ENCODE results near the gene POLL.
A peak's percentile ranks its signal among the peaks of the same experiment; 100 is the strongest.
"Not testable (repeated sequence)": the region's sequence is repeated elsewhere in the genome, so short reads cannot be mapped to it uniquely, and the experiment has no call there.

The POLL gene

GRCh38 chr10:101587725-101588653 lies at the start of gene POLL, which contains the start of gene DPCD:
TSS of gene POLL (minus strand) at chr10:101588257. CDS start at chr10:101587360, 897 bp downstream.
TSS of gene DPCD (plus strand) at chr10:101588321. CDS start at chr10:101588337, 16 bp downstream.
- peak; percentile 91 for DNase-seq (ENCODE audit: low read depth)

GRCh38 chr10:101633510-101633909 lies 45.5 kb upstream of the POLL start:
- not testable (repeated sequence) for DNase-seq (ENCODE audit: low read depth)

GRCh38 chr10:101631821-101632475 lies 43.9 kb upstream of the POLL start:
- DNase-seq (ENCODE audit: low read depth): peak; percentile 79

- DNase-seq (ENCODE audit: low read depth): no peak
Observed at GRCh38 chr10:101630633-101630920, 42.5 kb upstream of the POLL start.

- DNase-seq (ENCODE audit: low read depth): no peak
Observed at GRCh38 chr10:101629837-101630632, 42.0 kb upstream of the POLL start.

DNA sequence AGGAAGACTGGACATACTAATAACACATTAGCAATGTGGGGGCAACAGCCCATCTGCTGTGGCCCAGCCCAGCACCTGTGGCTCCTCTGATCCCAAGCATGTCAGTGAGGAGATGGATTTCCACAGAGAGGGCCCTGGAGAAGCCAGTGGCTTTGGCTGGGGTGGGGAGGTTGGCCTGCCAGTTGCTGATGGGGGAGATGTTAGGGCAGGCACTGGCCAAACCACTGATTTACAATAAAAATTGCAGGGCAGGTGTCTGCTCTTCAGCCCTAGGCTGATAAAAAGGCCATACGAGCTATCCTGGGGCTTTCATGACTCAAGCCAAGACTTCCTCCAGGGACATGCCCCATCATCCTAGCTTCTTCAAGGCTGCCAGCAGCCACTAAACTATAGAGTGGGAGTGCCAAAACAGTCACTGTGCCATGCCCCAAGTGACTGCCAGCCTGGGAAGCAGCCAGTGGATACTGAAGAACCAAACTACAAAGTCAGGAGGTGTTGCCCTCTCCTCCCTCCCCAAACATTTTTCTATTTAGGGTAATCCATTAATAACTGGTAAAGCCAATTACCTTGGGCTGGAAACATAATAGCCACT lies 37.9 kb upstream of the POLL start:
- DNase-seq (ENCODE audit: low read depth): no peak

GRCh38 chr10:101624526-101625102 lies 36.6 kb upstream of the POLL start:
- no peak for DNase-seq (ENCODE audit: low read depth)

DNA sequence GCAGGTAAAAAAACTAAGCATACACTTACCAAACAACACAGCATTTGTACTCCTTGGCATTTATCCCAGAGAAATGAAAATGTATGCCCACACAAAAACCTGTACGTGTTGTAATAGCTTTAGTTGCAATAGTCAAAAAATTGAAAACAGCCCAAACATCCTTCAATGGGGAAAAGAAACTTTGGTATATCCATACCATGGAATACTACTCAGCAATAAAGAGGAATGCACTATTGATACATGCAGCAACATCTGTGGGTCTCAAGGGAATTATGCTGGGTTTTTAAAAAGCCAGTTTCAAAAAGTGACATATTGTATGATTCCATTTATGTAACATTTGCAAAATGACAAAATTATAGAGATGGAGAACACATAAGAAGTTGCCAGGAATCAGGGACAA lies 35.5 kb upstream of the POLL start:
- DNase-seq (ENCODE audit: low read depth): no peak

GRCh38 chr10:101619983-101620382 lies 31.9 kb upstream of the POLL start:
- no peak for DNase-seq (ENCODE audit: low read depth)

GRCh38 chr10:101618871-101619270 lies 30.8 kb upstream of the POLL start:
- DNase-seq (ENCODE audit: low read depth): no peak

DNA sequence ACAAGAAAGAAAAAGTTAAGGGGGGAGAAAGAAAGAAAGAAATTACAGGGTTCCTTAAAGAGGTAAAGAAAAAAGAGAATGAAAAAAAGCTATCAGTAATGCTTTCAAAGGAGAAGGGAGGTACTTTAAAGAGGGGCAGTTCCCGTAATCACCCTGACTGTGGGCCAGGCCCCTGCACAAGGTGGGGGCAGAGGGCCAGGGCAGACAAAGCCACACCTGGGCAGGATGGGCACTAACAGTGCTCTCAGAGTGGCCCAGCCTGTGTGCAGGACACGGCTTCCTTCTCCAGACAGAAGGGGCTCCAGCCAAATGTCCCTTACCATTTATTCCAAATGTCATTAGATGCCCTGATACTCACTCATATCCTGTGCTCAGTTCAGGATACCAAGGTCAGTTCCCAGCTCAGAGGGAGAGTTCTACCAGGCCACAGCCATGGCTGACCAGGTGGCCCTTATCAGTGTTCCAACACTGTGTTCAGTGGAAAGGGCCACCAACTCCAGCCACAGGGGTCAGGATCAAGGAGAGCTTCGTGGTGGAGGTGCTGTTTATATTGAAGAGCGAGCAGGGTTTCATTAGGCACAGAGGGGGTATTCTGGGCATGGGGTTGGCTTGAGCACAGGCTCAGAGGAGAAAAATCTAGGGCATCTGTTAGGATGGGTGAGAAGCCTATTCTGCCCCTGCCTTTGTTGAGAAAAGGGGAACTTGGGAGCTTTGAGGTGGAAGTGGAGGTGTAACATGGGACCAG lies 29.9 kb upstream of the POLL start:
- no peak for DNase-seq (ENCODE audit: low read depth)

- DNase-seq (ENCODE audit: low read depth): no peak
Observed at GRCh38 chr10:101617102-101617823, 29.2 kb upstream of the POLL start.

GRCh38 chr10:101616415-101617101 lies 28.5 kb upstream of the POLL start:
- no peak for DNase-seq (ENCODE audit: low read depth)

DNA sequence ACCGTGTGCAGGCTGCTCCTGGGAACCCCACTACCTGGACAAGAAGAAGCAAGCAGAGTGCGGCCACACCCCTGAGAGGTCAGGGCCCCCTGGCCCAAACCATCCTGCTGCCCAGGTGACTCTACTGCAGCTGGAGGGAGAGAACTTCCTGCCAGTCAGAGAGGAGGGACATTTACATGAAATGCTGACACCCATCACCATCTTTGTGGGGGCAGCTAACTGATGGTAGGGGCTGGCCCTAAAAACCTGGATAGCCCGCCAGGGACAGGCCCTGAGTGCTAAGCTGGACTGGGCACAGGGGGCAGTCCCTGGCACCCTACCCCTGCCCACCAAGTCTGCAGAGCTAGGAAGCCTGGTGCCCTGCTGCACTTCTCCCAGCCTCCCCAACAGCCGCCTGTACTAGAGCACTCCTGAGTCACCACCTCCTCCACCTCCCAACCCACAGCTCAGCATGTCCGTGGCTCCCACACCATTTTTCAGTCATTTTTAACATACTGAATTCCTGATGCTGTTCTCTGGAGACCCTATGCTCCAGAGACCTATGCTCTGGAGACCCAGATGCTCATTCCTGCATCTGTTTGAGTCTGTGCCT lies 27.6 kb upstream of the POLL start:
- DNase-seq (ENCODE audit: low read depth): peak; percentile 8

GRCh38 chr10:101614663-101615524 lies 26.8 kb upstream of the POLL start:
- no peak for DNase-seq (ENCODE audit: low read depth)

DNA sequence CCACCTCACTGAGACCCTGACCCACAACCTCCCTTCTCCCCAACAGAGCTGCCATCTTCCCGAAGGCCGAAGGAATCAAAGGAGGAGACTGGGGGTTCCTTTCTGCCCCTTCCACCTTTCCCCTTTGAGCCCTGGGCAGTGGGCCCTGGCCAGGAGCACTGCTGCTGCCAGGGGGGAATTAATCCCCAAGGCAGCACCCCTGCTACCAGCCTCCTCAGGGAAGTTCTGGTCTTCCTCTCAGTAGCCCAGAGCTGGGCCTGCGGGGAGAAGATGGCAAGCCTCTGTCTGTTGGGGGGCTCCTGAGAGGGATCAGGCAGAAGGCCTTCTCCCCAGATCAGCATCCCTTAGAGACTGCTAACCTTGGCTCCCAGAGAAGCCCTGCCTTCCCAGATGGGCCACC lies 25.6 kb upstream of the POLL start:
- DNase-seq (ENCODE audit: low read depth): no peak

- DNase-seq (ENCODE audit: low read depth): no peak
Observed at GRCh38 chr10:101612872-101613271, 24.8 kb upstream of the POLL start.

GRCh38 chr10:101612086-101612485 lies 24.0 kb upstream of the POLL start:
- DNase-seq (ENCODE audit: low read depth): no peak

All from amniotic epithelial cell (primary cell).